HepG2 (cell line): ENCODE results near the gene TWNK. TPM values are rescaled to one million over a fixed set of nuclear protein-coding genes. Genes with fewer than 3 reads are reported as not detected.
A peak's percentile ranks its signal among the peaks of the same experiment; 100 is the strongest.

Experiments
- AKNA ChIP-seq: sonication (generic); formaldehyde crosslinking; IDR thresholded peaks from 2 replicates; pipeline ENCODE4 v1.4.0; 2020; ENCODE audit warnings: missing genetic modification reagents, borderline replicate concordance
- ARID3A ChIP-seq: IDR thresholded peaks from 2 replicates; pipeline ENCODE4 v1.6.1; 2012; ENCODE audit warnings: low read depth, low read length, improper control_type of control experiment
- ARNT ChIP-seq: fragments of 450-650 bp; IDR thresholded peaks from 2 replicates; pipeline ENCODE4 v1.6.1; 2017
- ATF3 ChIP-seq: sonication (generic); formaldehyde crosslinking; IDR thresholded peaks from 2 replicates; pipeline ENCODE4 v1.4.0; 2020; ENCODE audit warnings: missing genetic modification reagents
- BHLHE40 ChIP-seq: IDR thresholded peaks from 2 replicates; pipeline ENCODE4 v1.6.1; 2011; ENCODE audit warnings: low read length, improper control_type of control experiment
- CENPX ChIP-seq: sonication (generic); formaldehyde crosslinking; IDR thresholded peaks from 2 replicates; pipeline ENCODE4 v1.9.0; 2021; ENCODE audit warnings: mild to moderate bottlenecking, missing genetic modification reagents, moderate library complexity
- E2F5 ChIP-seq: sonication (generic); formaldehyde crosslinking; conservative IDR thresholded peaks from 2 replicates; pipeline ENCODE4 v1.4.0; 2020; ENCODE audit warnings: missing genetic modification reagents
- EEA1 ChIP-seq: sonication (generic); formaldehyde crosslinking; IDR thresholded peaks from 2 replicates; pipeline ENCODE4 v1.5.1; 2020; ENCODE audit warnings: mild to moderate bottlenecking, missing genetic modification reagents, borderline replicate concordance
- HMGA1 ChIP-seq: sonication (generic); formaldehyde crosslinking; conservative IDR thresholded peaks from 2 replicates; pipeline ENCODE4 v1.4.0; 2020; ENCODE audit warnings: missing genetic modification reagents
- JUN ChIP-seq: sonication (generic); formaldehyde crosslinking; IDR thresholded peaks from 2 replicates; pipeline ENCODE4 v1.4.0; 2020; ENCODE audit warnings: mild to moderate bottlenecking, missing genetic modification reagents
- KDM1A ChIP-seq: IDR thresholded peaks from 2 replicates; pipeline ENCODE4 v1.6.1; 2016; ENCODE audit warnings: missing compliant biosample characterization
- KDM4B ChIP-seq: sonication (generic); formaldehyde crosslinking; IDR thresholded peaks from 2 replicates; pipeline ENCODE4 v1.4.0; 2020; ENCODE audit warnings: missing genetic modification reagents
- MED8 ChIP-seq: sonication (generic); formaldehyde crosslinking; IDR thresholded peaks from 2 replicates; pipeline ENCODE4 v1.8.1; 2023; ENCODE audit warnings: mild to moderate bottlenecking, missing genetic modification reagents; ENCODE audit not compliant: insufficient replicate concordance
- PAF1 ChIP-seq: IDR thresholded peaks from 2 replicates; pipeline ENCODE4 v1.6.1; 2016; ENCODE audit warnings: missing genetic modification reagents, missing compliant biosample characterization
- POLR2AphosphoS5 ChIP-seq: IDR thresholded peaks from 2 replicates; pipeline ENCODE4 v1.6.1; 2012; ENCODE audit warnings: low read depth, low read length
- RARG ChIP-seq: sonication (generic); formaldehyde crosslinking; IDR thresholded peaks from 2 replicates; pipeline ENCODE4 v1.4.0; 2020; ENCODE audit warnings: low read depth, mild to moderate bottlenecking, missing genetic modification reagents
- SP5 ChIP-seq: IDR thresholded peaks from 2 replicates; pipeline ENCODE4 v1.6.1; 2016; ENCODE audit warnings: low read depth, borderline replicate concordance
- STAG1 ChIP-seq: sonication (generic); formaldehyde crosslinking; IDR thresholded peaks from 2 replicates; pipeline ENCODE4 v1.4.0; 2020; ENCODE audit warnings: missing genetic modification reagents
- TEF ChIP-seq: sonication (generic); formaldehyde crosslinking; IDR thresholded peaks from 2 replicates; pipeline ENCODE4 v1.5.0; 2020; ENCODE audit warnings: missing genetic modification reagents
- ZNF782 ChIP-seq: sonication (generic); formaldehyde crosslinking; IDR thresholded peaks from 2 replicates; pipeline ENCODE4 v1.4.0; 2020; ENCODE audit warnings: missing genetic modification reagents, mild to moderate bottlenecking, borderline replicate concordance
- ZSCAN20 ChIP-seq: sonication (generic); formaldehyde crosslinking; IDR thresholded peaks from 2 replicates; pipeline ENCODE4 v1.4.0; 2020; ENCODE audit warnings: missing genetic modification reagents, mild to moderate bottlenecking, borderline replicate concordance
- ZSCAN30 ChIP-seq: sonication (generic); formaldehyde crosslinking; IDR thresholded peaks from 2 replicates; pipeline ENCODE4 v1.5.0; 2020; ENCODE audit warnings: mild to moderate bottlenecking, missing genetic modification reagents
- polyA plus RNA-seq, 8 experiments: library from polyadenylated mRNA; depleted of rRNA in 3 of 8; stranded (reverse) in 7 of 8; unstranded in 1 of 8; fragments of >200 nt; fragmentation: Illumina TruSeq in 4 of 8; extraction: Trizol in 4 of 8; gene quantifications; 2 replicates each; pipeline versions ENCODE4 v1.2.1 to v1.2.3, GENCODE V29; 2011 to 2016; ENCODE audit warnings: low read depth in 4 of 8, missing spikeins in 1 of 8, mixed read lengths in 1 of 8; ENCODE audit not compliant: insufficient read depth in 1 of 8
- total RNA-seq, 5 experiments: library from RNA; depleted of rRNA; stranded (reverse); fragments of >200 nt; fragmentation: Illumina TruSeq; extraction: Trizol; gene quantifications; 2 replicates each; pipeline ENCODE4 v1.2.3, GENCODE V29; 2016; ENCODE audit warnings: low read depth in 1 of 5

Gene TWNK
- total and polyA plus RNA-seq, 2 of the 13 experiments (the other 11 are each of a cell fraction or from before 2014, with no cell fraction given) = 10.7 to 16.5 TPM

GRCh38 chr10:100998991-100999741 is 11.8 kb downstream of the TWNK start (continued):
- no peak for TF ChIP-seq TEF (CRISPR knock-in tag)
- no peak; the same call in 1 of the 2 replicates for TF ChIP-seq ATF3
- no peak for TF ChIP-seq AKNA (CRISPR knock-in tag)
- TF ChIP-seq ZNF782 (CRISPR knock-in tag) = peak; percentile 82; the same call in 1 of the 2 replicates
- TF ChIP-seq CENPX (CRISPR knock-in tag) = no peak
- TF ChIP-seq RARG (CRISPR knock-in tag) = no peak
- TF ChIP-seq KDM4B (CRISPR knock-in tag) = peak; percentile 50; the same call in 1 of the 2 replicates
- peak; percentile 27; the same call in 1 of the 2 replicates for TF ChIP-seq E2F5 (CRISPR knock-in tag)
- TF ChIP-seq JUN (CRISPR knock-in tag) = no peak
- peak; percentile 68 for TF ChIP-seq POLR2AphosphoS5
- no peak for TF ChIP-seq ARNT
- TF ChIP-seq MED8 (CRISPR knock-in tag) = peak; percentile 52
- no peak for TF ChIP-seq KDM1A
- no peak for TF ChIP-seq HMGA1
- no peak; the same call in 1 of the 2 replicates for TF ChIP-seq PAF1 (CRISPR knock-in tag)
- TF ChIP-seq ZSCAN30 (CRISPR knock-in tag) = no peak
- TF ChIP-seq ZSCAN20 = 0 out of 2 replicates have a peak, but pooled peaks have one; percentile 42
- 0 out of 2 replicates have a peak, but pooled peaks have one; percentile 26 for TF ChIP-seq SP5
- no peak for TF ChIP-seq BHLHE40
- no peak for TF ChIP-seq ARID3A
- peak; percentile 51; the same call in 1 of the 2 replicates for TF ChIP-seq STAG1 (CRISPR knock-in tag)
- 0 out of 2 replicates have a peak, but pooled peaks have one; percentile 86 for TF ChIP-seq EEA1 (CRISPR knock-in tag)
